Keratinocyte (primary cell): Measurements from ENCODE around the gene SULF2.

ENCODE experiments used
- EZH2 ChIP-seq: IDR thresholded peaks from one replicate; pipeline ENCODE4 v1.6.1; 2012; ENCODE audit warnings: inconsistent platforms, mild to moderate bottlenecking, low read length, moderate library complexity
- TF ChIP-seq, protein P1 (sequence below), 3 experiments: IDR thresholded peaks in 1 of 3; conservative IDR thresholded peaks in 1 of 3; optimal IDR thresholded peaks in 1 of 3; 2 replicates in 2 of 3; 3 replicates in 1 of 3; pipeline versions ENCODE3 to v1.5.1; 2011; ENCODE audit warnings: low read length in 3 of 3, mild to moderate bottlenecking in 3 of 3, moderate library complexity in 2 of 3, control low read depth in 1 of 3, inconsistent platforms in 1 of 3; ENCODE audit not compliant: insufficient read depth in 2 of 3; ENCODE audit errors: extremely low read depth in 1 of 3

DNA sequence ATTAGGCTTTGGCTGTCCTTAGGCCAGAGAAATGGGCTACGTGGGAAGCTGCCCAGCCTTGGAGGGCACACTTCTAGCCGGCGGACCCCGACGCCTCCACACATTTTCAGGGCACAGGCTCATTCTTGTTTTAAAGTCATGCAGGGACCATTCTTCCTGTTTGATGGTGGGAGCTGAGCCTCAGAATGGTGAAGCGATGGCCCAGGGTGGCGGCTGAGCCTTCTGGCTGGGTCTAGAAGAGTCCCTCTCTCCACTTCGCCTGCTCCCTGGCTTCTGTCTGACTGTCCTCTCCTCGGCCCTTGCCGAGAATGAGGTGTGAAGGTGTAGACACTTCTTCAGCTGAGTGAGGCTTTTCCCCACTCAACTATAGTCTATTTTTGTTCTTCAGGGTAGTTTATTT, 114.4 kb downstream of the SULF2 start:
- TF ChIP-seq, protein P1, sequence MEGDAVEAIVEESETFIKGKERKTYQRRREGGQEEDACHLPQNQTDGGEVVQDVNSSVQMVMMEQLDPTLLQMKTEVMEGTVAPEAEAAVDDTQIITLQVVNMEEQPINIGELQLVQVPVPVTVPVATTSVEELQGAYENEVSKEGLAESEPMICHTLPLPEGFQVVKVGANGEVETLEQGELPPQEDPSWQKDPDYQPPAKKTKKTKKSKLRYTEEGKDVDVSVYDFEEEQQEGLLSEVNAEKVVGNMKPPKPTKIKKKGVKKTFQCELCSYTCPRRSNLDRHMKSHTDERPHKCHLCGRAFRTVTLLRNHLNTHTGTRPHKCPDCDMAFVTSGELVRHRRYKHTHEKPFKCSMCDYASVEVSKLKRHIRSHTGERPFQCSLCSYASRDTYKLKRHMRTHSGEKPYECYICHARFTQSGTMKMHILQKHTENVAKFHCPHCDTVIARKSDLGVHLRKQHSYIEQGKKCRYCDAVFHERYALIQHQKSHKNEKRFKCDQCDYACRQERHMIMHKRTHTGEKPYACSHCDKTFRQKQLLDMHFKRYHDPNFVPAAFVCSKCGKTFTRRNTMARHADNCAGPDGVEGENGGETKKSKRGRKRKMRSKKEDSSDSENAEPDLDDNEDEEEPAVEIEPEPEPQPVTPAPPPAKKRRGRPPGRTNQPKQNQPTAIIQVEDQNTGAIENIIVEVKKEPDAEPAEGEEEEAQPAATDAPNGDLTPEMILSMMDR (optimal IDR thresholded peaks at IDR 0.05 in 1 of 3, IDR thresholded peaks at IDR 0.05 in 1 of 3, conservative IDR thresholded peaks at IDR 0.05 in 1 of 3; ENCODE audit: extremely low read depth in 1 of 3, insufficient read depth in 2 of 3, low read length in 3 of 3), result no peak
- TF ChIP-seq EZH2, result no peak
